ENCODE data around the gene CD300LG. TPM values are rescaled to one million over a fixed set of nuclear protein-coding genes. Genes with fewer than 3 reads are reported as not detected.
A peak's percentile ranks its signal among the peaks of the same experiment; 100 is the strongest.

CD300LG gene
- total and polyA plus RNA-seq, 2 donors from 2014 or later, result 1.2 to 3.1 TPM

DNA sequence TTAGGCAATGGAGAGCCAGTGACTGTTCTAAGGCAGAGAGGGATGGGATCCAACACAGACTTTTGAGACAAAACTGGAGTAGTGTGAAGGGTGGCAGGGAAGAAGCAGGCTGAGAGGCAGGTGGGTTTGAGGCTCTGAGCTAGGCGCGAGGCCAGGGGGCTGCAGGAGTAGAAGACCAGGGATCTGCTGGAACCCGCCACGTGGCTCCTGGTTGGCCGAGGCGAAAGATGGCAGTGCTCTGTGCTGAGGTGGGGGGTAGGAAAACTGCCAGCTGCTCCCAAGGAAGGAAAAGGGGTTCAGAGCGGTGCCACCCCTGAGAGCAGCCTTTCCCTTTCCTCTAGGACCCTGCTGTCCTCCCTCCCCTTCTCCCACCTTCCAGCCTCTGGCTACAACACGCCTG, 5.6 kb downstream of the CD300LG start:
- no peak overlapping the region for H3K27ac ChIP-seq (ENCODE audit: low read depth in 2 of 2, low read length in 2 of 2)
- no peak overlapping the region for H3K9ac ChIP-seq (ENCODE audit: low read length in 3 of 3)
- DNase-seq, result peak in 1 of 5 donors; percentile 36
- intact Hi-C loops (cut with DNase I), result no loop called here
- FAIRE-seq, result no peak
- TF ChIP-seq, protein P1, sequence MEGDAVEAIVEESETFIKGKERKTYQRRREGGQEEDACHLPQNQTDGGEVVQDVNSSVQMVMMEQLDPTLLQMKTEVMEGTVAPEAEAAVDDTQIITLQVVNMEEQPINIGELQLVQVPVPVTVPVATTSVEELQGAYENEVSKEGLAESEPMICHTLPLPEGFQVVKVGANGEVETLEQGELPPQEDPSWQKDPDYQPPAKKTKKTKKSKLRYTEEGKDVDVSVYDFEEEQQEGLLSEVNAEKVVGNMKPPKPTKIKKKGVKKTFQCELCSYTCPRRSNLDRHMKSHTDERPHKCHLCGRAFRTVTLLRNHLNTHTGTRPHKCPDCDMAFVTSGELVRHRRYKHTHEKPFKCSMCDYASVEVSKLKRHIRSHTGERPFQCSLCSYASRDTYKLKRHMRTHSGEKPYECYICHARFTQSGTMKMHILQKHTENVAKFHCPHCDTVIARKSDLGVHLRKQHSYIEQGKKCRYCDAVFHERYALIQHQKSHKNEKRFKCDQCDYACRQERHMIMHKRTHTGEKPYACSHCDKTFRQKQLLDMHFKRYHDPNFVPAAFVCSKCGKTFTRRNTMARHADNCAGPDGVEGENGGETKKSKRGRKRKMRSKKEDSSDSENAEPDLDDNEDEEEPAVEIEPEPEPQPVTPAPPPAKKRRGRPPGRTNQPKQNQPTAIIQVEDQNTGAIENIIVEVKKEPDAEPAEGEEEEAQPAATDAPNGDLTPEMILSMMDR (IDR thresholded peaks at IDR 0.05; ENCODE audit: borderline replicate concordance, extremely low read depth, insufficient read depth), result no peak
- no peaks in the 10 kb centered on the region for H3K4me1 ChIP-seq (ENCODE audit: control insufficient read depth in 2 of 3, insufficient read depth in 2 of 3, low read depth in 1 of 3, low read length in 3 of 3)
- H3K36me3 ChIP-seq (ENCODE audit: control insufficient read depth in 2 of 3, insufficient read depth in 3 of 3, low read length in 3 of 3), result no peaks in the 10 kb centered on the region
- no peaks in the 10 kb centered on the region for H3K9me3 ChIP-seq (ENCODE audit: control insufficient read depth in 2 of 3, insufficient read depth in 1 of 3, low read length in 3 of 3)
- no peaks in the 10 kb centered on the region for H3K27me3 ChIP-seq (ENCODE audit: control insufficient read depth, insufficient read depth, low read length)
- H3K4me3 ChIP-seq (ENCODE audit: low read length in 3 of 3), result no peak overlapping the region

DNA sequence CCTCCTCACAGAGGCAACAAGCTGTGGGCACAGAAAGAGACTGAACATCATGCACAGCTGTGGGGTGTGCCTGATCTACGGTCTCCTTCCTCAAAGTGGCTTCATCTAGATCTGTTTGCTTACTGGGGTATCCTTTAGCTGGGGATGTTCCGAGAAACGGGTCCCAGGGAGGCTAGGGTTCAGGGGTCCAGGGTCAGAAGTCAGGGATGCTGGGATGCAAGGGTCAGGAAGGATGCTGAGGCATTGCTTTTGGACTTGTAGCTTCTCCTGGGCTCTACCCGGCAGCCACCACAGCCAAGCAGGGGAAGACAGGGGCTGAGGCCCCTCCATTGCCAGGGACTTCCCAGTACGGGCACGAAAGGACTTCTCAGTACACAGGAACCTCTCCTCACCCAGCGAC, 6.6 kb downstream of the CD300LG start:
- Histone ChIP-seq H3K4me3 (ENCODE audit: low read length in 3 of 3) (no peak overlapping the region), H3K36me3 (ENCODE audit: control insufficient read depth in 2 of 3, insufficient read depth in 3 of 3, low read length in 3 of 3) (no peaks in the 10 kb centered on the region), H3K4me1 (ENCODE audit: control insufficient read depth in 2 of 3, insufficient read depth in 2 of 3, low read depth in 1 of 3, low read length in 3 of 3) (no peaks in the 10 kb centered on the region), H3K27me3 (ENCODE audit: control insufficient read depth, insufficient read depth, low read length) (no peaks in the 10 kb centered on the region), H3K9me3 (ENCODE audit: control insufficient read depth in 2 of 3, insufficient read depth in 1 of 3, low read length in 3 of 3) (no peaks in the 10 kb centered on the region), H3K27ac (ENCODE audit: low read depth in 2 of 2, low read length in 2 of 2) (no peak overlapping the region), H3K9ac (ENCODE audit: low read length in 3 of 3) (no peak overlapping the region)
- no peak for FAIRE-seq
- intact Hi-C loops (cut with DNase I), result no loop called here
- TF ChIP-seq, protein P1 (IDR thresholded peaks at IDR 0.05; ENCODE audit: borderline replicate concordance, extremely low read depth, insufficient read depth), result no peak
- DNase-seq, result peak in 2 of 5 donors; percentile 34 to 39

DNA sequence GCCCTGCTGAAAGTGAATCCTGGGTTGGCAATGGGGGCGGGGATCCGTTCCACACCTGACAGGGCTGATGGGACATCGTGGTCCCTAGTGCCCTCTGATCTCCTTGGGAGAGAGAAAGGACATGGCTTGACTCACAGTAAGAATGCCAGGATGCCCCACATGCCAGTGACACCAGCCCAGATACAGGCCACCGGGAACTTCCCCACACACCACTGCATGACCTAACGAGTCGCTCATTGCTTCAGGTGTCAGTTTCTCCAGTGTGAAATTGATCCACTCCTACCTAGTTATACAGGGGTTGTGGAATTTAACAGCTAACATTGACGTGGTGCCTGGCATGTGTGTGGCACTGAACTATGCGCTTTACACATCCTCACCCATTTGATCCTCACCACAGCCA, 7.5 kb downstream of the CD300LG start:
- FAIRE-seq, result no peak
- no peak overlapping the region for H3K27ac ChIP-seq (ENCODE audit: low read depth in 2 of 2, low read length in 2 of 2)
- DNase-seq, result peak in 1 of 5 donors; percentile 20
- TF ChIP-seq, protein P1 (IDR thresholded peaks at IDR 0.05; ENCODE audit: borderline replicate concordance, extremely low read depth, insufficient read depth), result no peak
- no peaks in the 10 kb centered on the region for H3K36me3 ChIP-seq (ENCODE audit: control insufficient read depth in 2 of 3, insufficient read depth in 3 of 3, low read length in 3 of 3)
- H3K9ac ChIP-seq (ENCODE audit: low read length in 3 of 3), result no peak overlapping the region
- H3K4me3 ChIP-seq (ENCODE audit: low read length in 3 of 3), result no peak overlapping the region
- no peaks in the 10 kb centered on the region for H3K27me3 ChIP-seq (ENCODE audit: control insufficient read depth, insufficient read depth, low read length)
- H3K4me1 ChIP-seq (ENCODE audit: control insufficient read depth in 2 of 3, insufficient read depth in 2 of 3, low read depth in 1 of 3, low read length in 3 of 3), result peaks cover 0 to 2% (median 0%) of the 10 kb centered on the region in 3 donors
- intact Hi-C loops (cut with DNase I), result no loop called here
- H3K9me3 ChIP-seq (ENCODE audit: control insufficient read depth in 2 of 3, insufficient read depth in 1 of 3, low read length in 3 of 3), result no peaks in the 10 kb centered on the region

DNA sequence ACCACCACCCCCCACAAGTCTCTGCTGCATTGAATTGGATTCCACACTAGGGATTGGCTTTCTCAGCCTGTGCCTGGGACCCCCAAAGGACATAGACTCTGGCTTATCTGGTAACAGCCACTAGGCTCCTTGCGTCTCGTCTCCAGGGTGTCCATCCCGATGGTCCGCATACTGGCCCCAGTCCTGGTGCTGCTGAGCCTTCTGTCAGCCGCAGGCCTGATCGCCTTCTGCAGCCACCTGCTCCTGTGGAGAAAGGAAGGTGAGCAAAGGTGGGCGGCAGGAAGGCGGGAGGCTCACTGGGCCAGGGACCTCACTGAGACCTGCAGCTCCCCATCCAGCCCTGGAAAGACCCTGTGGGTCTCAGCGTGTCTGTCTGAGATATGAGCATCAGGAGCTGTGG, 8.1 kb downstream of the CD300LG start:
- no peak overlapping the region for H3K27ac ChIP-seq (ENCODE audit: low read depth in 2 of 2, low read length in 2 of 2)
- H3K27me3 ChIP-seq (ENCODE audit: control insufficient read depth, insufficient read depth, low read length), result no peaks in the 10 kb centered on the region
- FAIRE-seq (no peak), DNase-seq (peak in 1 of 5 donors; percentile 52)
- TF ChIP-seq, protein P1 (IDR thresholded peaks at IDR 0.05; ENCODE audit: borderline replicate concordance, extremely low read depth, insufficient read depth), result no peak
- no peaks in the 10 kb centered on the region for H3K9me3 ChIP-seq (ENCODE audit: control insufficient read depth in 2 of 3, insufficient read depth in 1 of 3, low read length in 3 of 3)
- no peaks in the 10 kb centered on the region for H3K36me3 ChIP-seq (ENCODE audit: control insufficient read depth in 2 of 3, insufficient read depth in 3 of 3, low read length in 3 of 3)
- H3K4me3 ChIP-seq (ENCODE audit: low read length in 3 of 3), result no peak overlapping the region
- H3K9ac ChIP-seq (ENCODE audit: low read length in 3 of 3), result no peak overlapping the region
- H3K4me1 ChIP-seq (ENCODE audit: control insufficient read depth in 2 of 3, insufficient read depth in 2 of 3, low read depth in 1 of 3, low read length in 3 of 3), result peaks cover 0 to 2% (median 0%) of the 10 kb centered on the region in 3 donors
- intact Hi-C loops (cut with DNase I), result no loop called here
